Medulla oblongata (tissue), 1 donor: ENCODE measurements around the gene PLP2.
"Not testable (repeated sequence)": the region's sequence is repeated elsewhere in the genome, so short reads cannot be mapped to it uniquely, and the experiment has no call there.

Experiments
- DNase-seq: peaks from one replicate; pipeline ENCODE4 v3.0.0-alpha.2; 2015; ENCODE audit errors: extremely low spot score

The PLP2 gene, protein sequence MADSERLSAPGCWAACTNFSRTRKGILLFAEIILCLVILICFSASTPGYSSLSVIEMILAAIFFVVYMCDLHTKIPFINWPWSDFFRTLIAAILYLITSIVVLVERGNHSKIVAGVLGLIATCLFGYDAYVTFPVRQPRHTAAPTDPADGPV

DNA sequence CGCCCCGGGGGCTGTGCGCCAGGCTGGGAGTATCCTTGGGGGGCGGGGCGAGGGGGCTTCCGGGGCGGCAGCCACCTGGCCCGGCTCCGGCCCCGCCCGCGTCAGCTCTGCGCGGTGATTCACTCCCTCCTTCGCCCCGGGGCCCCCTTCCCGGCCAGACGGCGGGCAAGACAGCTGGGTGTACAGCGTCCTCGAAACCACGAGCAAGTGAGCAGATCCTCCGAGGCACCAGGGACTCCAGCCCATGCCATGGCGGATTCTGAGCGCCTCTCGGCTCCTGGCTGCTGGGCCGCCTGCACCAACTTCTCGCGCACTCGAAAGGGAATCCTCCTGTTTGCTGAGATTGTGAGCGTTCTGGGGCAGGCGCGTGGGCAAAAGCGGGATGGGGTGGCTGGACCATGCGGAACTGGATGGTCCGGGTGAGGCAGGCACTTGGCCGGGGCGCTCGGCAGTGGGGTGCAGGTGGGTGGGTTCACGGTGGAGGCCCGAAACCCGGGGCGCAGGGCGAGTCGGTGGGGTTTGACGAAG is at the start of gene PLP2:
Gene PLP2, plus strand, starts transcription at position 147 of the 528 bp plus-strand sequence. Its CDS starts 103 bp downstream, at position 250.
- DNase-seq, result no peak

DNA sequence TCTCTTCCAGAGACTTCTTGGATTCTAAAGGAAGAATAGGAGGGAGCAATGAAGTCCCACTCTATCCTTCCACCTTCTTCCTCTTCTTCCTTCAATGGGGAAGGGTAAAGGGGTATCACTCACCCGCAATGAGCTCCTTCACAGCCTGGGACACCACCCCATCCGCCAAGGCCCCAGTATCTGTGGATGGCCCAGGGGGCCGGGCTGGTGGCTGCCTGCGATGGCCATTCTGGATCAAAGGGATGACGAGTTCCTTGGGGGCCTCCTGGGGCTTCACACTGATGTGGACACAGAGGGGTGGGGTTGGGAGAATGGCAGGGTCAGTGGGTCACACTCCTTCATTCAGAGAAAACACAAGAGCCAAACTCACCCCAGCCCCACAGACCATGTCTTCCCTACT is 49.2 kb upstream of the PLP2 start:
- DNase-seq, result no peak

DNA sequence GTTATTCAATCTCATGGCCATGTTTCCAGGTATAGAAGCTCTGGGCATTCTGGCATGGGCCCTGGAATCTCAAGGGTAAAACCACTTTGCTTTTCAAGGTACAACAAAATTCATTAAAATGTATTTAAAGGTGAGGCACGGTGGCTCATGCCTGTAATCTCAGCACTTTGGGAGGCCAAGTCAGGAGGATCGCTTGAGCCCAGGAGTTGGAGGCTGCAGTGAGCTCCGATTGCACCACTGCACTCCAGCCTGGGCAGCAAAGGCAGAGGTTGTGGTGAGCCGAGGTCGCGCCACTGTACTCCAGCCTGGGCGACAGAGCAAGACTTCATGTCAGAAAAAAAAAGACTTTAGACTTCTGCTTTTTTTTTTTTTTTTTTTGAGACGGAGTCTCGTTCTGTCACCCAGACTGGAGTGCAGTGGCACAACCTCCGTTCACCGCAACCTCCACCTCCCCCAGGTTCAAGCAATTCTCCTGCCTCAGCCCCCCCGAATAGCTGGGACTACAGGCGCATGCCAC is 43.9 kb upstream of the PLP2 start:
- DNase-seq, result not testable (repeated sequence)

DNA sequence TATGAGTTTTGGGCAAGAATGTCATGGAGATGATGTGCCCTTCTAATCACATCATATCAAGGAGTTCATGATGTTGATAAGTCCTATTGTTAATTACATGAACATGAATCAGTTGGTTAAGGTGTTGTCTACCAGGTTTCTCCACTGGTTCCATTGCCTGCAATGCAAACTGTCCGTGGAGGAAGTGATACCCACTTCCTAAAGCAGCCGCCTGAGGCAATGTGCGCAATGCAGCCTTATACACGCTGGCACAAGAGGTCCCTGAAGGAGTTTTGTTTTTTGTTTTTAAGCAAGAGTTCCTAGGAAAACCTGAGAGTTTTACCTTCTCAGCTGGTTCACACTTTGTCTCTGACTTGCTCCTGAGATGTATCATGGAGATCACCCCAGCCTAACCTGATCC is 42.3 kb upstream of the PLP2 start:
- no peak for DNase-seq

DNA sequence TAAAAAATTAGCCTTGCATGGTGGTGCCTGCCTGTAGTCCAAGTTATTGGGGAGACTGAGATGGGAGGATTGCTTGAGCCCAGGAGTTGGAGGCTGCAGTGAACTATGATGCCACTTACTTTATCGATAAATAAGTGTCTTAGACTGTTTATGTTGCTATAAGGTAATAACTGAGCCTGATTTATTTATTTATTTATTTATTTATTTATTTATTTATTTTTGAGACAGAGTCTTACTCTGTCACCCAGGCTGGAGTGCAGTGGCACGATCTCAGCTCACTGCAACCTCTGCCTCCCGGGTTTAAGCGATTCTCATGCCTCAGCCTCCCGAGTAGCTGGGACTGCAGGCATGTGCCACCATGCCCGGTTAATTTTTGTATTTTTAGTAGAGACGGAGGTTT is 39.4 kb upstream of the PLP2 start:
- not testable (repeated sequence) for DNase-seq

DNA sequence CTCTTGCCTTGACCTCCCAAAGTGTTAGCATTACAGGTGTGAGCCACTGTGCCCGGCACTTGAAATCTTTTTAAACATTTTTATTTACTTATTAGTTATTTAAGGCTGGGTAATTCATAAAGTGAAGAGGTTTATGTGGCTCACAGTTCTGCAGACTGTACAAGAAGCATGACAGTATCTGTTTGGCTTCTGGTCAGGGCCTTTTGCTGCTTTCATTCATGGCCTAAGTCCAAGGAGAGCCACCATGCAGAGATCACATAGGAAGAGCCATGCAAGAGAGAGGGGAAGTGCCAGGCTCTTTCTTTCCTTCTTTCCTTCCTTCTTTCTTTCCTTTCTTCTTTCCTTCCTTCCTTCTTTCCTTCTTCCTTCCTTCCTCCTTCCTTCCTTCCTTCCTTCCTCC is 37.9 kb upstream of the PLP2 start:
- DNase-seq, result no peak

DNA sequence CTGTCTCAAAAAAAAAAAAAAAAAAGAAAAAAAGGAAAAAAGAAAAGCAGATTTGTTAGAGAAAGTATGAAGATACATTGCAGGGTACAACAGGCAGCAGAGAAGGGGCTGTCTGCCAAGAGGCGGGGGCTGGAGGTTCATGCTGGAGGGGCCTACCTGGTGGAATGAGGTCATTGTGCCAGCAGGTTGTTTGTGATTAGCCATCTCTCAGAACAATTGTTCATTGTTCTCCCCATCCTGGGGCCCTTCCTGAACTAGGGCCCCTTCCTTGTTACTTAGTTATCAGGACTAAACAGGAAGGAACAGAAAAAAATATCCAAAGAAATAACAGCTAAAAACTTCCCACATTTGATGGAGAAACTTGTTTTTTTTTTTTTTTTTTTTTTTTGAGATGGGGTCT is 34.2 kb upstream of the PLP2 start:
- DNase-seq, result no peak

DNA sequence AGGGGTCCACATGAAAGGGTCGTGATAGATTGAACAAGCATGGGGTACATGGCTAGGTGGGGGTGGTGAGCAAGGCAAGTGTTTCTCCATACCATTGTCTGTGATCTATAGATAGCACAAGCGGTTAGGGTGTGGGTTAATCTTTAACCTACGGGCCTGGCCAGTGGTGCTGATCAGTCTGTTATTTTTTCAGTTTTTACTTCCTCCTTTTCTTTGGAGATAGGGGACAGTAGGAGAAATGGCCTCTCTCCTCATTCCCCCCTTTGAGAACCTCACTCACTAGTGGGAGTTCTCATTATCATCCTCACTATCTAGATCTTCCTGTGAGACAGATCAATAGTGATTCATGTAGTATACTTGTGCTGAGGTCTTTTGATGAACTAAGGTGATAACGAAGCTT is 32.0 kb upstream of the PLP2 start:
- DNase-seq, result no peak

DNA sequence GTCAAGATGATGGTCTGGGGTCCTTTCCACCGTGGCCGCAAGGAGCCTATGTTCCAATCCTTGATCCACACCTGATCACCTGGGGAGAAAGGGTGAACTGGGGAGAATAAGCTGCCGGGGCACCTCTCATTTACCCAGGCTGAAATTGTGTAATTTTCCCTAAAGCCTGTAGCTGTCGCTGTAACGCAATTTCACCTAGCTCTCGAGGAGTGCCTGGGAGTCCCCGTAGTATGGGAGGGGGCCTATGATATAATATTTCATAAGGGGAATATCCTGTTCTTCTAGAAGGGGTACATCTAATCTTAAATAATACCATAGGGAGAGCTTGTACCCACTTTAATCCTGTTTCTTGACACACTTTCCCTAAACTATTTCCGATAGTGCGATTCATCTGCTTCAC is 29.4 kb upstream of the PLP2 start:
- not testable (repeated sequence) for DNase-seq

DNA sequence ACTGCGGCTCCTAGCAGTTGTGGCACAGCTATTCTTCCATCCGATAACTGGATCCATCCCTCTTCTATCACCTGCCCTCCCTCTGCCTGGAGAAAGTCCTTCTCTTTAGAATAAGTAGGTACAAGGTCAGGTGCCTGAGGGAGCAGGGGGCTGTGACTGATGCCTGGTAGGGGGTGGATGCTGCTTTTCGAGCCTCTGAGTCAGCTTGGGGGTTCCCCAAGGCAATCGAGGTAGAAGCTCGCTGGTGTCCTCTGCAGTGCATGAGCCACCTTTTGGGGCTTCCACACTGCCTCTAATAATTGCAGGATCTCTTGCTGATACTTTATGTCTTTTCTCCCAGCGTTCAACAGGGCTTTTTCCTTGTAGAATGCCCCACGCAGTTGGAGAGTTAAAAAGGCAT is 28.5 kb upstream of the PLP2 start:
- not testable (repeated sequence) for DNase-seq

DNA sequence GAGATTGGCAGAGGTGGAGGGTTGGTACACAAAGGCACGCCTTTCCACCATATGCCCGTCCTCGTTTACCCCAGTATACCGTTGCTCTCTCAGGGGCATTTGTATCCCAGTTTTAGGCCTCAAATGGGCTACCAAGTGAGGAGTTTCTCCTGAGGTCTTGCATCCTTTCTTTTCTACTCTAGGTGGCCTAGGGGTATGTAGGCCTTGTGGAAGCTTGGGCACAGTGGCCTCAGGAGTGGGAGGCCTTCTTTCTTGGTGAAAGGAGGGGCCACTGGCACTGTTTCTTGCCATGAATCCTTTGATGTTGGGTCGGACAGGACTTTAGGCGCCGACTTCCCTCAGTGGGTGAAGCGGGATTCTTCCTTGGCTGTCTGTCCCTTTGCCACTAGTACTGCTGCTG is 24.4 kb upstream of the PLP2 start:
- no peak for DNase-seq

DNA sequence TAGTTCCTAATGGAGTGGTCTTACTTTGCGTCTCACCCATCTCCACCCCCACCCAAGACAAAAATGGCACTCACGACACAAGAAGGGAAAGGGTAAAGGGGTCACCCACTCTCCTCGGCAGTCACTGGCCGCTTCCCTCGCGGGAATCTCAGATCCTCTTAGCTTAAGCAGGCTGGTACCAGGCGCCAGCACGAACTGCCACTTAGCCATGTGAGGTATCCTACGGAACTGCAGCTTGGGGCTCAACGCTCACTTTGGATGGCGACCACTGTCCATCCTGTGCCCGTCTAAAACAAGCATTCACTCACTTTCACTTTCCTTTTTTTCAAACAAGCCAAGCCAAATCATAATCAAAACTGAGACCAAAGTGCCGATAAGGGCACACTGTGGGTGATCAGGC is 23.8 kb upstream of the PLP2 start:
- no peak for DNase-seq

DNA sequence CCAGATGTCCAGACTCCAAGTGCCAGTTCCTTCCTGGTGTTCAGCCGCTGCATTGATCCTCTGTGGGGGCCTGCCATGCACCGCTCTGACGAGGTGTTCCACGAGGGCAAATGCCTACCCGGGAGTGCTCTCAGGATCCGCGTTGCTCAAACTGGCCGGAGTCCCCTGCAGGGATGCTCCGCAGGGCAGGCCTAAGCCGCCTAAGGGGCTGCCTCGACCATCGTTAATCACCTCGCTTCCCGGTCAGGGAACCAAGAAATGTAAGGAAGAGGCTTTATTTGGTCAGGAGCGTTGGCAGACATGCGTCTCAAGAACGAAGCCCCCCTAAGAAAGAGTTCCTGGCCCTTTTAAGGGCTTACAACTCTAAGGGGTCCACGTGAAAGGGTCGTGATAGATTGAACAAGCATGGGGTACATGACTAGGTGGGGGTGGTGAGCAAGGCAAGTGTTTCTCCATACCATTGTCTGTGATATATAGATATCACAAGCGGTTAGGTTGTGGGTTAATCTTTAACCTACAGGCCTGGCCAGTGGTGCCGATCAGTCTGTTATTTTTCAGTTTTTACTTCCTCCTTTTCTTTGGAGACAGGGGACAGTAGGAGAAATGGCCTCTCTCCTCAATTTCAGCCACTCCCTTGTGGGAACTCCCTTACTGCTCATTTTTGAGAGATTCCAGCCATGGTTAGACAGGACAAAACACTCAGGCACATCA is 23.2 kb upstream of the PLP2 start:
- not testable (repeated sequence) for DNase-seq

DNA sequence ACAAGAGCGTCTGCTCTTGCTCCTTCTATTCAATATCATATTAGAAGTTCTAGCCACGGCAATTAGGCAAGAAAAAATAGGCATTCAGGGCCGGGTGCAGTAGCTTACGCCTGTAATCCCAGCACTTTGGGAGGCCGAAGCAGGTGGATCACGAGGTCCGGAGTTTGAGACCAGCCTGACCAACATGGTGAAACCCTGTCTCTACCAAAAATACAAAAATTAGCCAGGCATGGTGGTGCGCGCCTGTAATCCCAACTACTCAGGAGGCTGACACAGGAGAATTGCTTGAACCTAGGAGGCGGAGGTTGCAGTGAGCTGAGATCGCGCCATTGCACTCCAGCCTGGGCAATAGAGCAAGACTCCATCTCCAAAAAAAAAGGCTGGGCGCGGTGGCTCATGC is 22.4 kb upstream of the PLP2 start:
- not testable (repeated sequence) for DNase-seq

DNA sequence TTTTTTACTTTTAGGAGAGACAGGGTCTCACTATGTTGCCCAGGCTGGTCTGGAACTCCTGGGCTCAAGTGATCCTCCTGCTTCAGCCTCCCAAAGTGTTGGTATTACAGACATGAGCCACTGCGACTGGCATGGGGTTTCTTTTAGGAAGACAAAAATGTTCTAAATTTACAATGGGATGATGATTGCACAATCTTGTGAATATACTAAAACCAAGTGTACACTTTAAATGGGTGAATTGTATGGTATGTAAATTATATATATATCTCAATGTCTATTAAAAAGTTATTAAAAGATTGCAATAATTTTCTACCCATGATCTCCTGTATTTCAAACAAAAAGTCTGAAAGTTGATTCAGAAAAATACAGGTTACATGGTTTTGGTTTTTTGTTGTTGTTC is 18.2 kb upstream of the PLP2 start:
- no peak for DNase-seq

DNA sequence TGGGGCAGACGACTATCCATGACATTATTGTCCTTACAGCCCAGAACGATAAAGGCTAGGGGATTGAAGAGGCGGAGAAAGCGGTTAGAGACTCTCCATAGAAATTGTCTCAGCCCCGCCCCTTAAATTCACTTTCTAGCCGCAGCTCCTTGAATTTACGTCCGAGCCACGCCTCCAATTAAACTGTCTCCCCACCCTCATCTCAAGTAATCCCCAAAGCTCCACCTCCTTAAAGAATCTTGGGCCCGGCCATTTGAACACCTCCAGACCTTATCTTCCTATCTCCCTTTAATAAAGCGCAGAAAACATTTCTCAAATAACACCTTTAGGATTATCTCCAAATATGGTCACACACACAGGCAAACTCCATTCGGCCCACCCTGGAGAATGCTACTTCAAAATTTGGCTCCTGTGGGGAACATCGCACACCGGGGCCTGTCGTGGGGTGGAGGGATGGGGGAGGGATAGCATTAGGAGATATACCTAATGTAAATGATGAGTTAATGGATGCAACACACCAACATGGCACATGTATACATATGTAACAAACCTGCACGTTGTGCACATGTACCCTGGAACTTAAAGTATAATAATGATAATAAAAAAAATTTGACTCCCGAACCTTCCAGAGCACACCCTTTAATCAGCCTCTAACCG is 16.3 kb upstream of the PLP2 start:
- no peak for DNase-seq

DNA sequence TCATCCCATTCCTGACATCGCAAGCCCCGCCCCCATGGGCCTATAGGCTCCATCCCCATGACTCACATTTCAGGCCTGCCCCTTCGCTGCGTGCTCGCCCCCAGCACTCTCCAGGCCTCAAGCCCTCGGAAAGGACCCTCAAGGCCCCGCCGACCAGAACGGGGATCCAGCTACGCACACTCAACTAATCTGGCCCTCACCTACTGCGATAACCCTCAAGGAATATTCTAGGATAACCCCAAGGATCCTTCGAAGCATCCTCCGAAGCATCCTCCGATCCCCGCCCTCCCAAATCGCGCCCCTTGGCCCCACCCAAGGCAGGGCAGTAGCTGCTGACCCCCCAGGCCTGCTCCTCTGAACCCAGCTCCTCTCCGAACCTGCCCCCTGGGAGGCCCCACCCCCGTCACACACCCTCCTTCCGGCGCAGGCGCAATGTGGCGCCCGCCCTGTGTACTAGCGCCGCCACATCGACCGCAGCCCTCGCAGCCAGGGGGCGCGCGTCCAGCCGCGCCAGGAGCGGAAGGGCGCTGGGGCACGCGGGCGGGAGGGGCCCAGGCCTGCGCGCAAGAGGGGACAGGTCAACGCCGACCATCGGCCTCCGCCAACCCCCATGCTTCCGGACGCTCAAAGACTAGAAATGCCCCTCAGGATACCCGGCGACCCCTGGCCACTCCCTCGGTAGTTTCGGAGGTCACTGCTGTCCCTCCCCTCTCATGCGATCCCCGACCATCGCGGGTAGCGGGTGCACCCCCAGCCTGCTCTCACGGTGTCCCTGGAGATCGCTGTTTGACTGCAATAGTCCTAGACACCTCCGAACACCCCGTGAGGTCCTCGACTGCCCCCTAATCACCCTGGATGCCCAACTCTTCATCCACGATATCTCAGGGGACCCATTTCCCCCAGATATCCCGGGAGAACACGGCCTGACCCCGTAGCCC is 15.5 kb upstream of the PLP2 start:
- DNase-seq, result peak; percentile 89

DNA sequence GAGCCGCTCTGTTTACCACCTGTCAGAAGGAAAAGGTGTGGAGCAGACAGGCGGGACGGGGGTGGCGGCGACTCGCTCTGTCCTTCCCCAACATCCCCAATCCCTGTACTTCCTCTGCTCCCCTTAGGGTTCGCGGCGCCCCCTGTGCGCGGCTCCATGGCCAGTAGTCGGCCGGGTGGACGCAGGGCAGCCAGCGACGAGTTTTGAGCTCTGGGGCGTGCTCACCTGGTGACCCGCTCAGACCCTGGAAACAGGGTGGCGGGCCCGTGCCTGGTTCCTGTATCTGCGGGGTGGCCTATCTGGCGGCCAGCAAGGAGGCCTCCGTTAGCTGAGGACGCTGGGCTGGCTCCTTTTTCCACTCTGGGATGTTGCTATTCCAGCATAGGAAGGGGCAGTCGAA is 14.5 kb upstream of the PLP2 start:
- no peak for DNase-seq

DNA sequence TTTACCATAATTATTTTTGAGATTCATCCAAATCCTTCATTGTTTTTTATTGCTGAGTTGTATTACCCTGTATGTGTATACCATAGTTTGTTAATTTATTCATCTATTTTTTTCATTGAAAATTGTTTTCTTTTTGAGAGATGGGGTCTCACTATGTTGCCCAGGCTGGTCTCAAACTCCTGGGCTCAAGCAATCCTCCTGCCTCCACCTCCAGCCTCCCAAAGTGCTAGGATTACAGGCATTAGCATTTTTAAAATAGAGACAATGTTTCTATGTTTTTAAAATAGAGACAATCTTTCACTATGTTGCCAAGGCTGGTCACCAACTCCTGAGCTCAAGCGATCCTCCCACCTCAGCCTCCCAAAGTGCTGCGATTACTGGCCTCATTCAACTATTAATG is 10.8 kb upstream of the PLP2 start:
- no peak for DNase-seq

DNA sequence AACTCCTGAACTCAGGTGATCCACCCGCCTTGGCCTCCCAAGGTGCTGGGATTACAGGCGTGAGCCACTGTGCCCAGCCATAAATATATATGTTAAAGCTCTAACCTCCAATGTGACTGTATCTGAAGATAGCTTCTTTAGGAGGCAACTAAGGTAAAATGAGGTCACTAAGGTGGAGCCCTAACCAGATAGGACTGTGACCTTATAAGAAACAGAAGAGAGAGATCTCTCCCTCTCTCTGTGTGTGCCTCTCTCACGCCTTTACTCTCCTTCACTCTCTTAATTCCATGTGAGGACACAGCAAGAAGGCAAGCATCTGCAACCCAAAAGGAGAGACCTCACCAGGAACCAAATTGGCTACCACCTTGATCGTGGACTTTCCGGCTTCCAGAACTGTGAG is 10.1 kb upstream of the PLP2 start:
- DNase-seq, result no peak

DNA sequence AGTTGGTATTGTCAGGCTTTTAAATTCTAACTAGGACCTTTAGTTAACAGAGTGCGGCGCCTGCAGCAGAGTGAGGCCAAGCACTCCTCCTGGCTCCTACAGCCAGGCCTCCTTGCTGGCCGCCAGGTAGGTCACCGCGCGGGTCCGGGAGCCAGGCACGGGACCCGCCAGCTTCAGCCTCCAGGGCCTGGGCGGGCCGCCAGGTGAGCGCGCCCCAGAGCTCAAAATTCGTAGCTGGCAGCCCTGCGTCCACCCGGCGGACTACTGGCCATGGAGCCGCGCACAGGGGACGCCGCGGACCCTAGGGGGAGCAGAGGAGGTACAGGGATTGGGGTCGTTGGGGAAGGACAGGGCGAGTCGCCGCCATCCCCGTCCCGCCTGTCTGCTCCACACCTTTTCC is 9.1 kb upstream of the PLP2 start, which contains the start of gene MAGIX:
Gene MAGIX, plus strand, starts transcription at position 139 of the 400 bp plus-strand sequence. Its CDS starts 132 bp downstream, at position 271.
- DNase-seq, result no peak
